KMS-11 (cell line): ENCODE results near the gene KRT4.

ENCODE experiments used
- H2AFZ ChIP-seq: fragments of 200-600 bp; sonication (generic); 2 replicates; pipeline ENCODE4 v1.6.1; 2016; ENCODE audit warnings: antibody characterized with exemption, mixed run types, low read depth
- H3K27ac ChIP-seq: fragments of 200-600 bp; sonication (generic); 2 replicates; pipeline ENCODE4 v1.6.1; 2016; ENCODE audit warnings: mild to moderate bottlenecking, mixed run types
- H3K27me3 ChIP-seq: fragments of 200-600 bp; sonication (generic); 2 replicates; pipeline ENCODE4 v1.6.1; 2017; ENCODE audit warnings: mild to moderate bottlenecking, low read depth, mixed run types, moderate library complexity; ENCODE audit not compliant: insufficient read depth
- H3K36me3 ChIP-seq: fragments of 200-600 bp; sonication (generic); 2 replicates; pipeline ENCODE4 v1.6.1; 2017; ENCODE audit warnings: mild to moderate bottlenecking, mixed run types; ENCODE audit not compliant: insufficient read depth
- H3K4me1 ChIP-seq: fragments of 200-600 bp; sonication (generic); 2 replicates; pipeline ENCODE4 v1.6.1; 2016; ENCODE audit warnings: mild to moderate bottlenecking, low read depth, mixed run types; ENCODE audit not compliant: poor library complexity, severe bottlenecking
- H3K4me2 ChIP-seq: fragments of 200-600 bp; sonication (generic); 2 replicates; pipeline ENCODE4 v1.7.0; 2016; ENCODE audit warnings: mild to moderate bottlenecking, mixed run types
- H3K4me3 ChIP-seq: fragments of 200-600 bp; sonication (generic); IDR thresholded peaks from 2 replicates; pipeline ENCODE4 v1.6.1; 2017; ENCODE audit warnings: low read depth, low read length, mixed read lengths; ENCODE audit not compliant: insufficient read depth
- H3K79me2 ChIP-seq: fragments of 200-600 bp; sonication (generic); 2 replicates; pipeline ENCODE4 v1.6.1; 2016; ENCODE audit warnings: low read depth, mixed run types; ENCODE audit not compliant: insufficient read depth
- H3K9ac ChIP-seq: fragments of 200-600 bp; sonication (generic); 2 replicates; pipeline ENCODE4 v1.6.1; 2016; ENCODE audit warnings: mild to moderate bottlenecking, mixed run types
- H4K20me1 ChIP-seq: fragments of 200-600 bp; sonication (generic); 2 replicates; pipeline ENCODE4 v1.6.1; 2016; ENCODE audit warnings: mild to moderate bottlenecking, mixed run types; ENCODE audit not compliant: insufficient read depth
- TF ChIP-seq, protein P1 (sequence below): fragments of 200-600 bp; sonication (generic); conservative IDR thresholded peaks from 2 replicates; pipeline ENCODE4 v1.6.1; 2017; ENCODE audit warnings: low read depth, mild to moderate bottlenecking, antibody characterized with exemption, low read length, moderate library complexity, mixed read lengths

KRT4 gene

DNA sequence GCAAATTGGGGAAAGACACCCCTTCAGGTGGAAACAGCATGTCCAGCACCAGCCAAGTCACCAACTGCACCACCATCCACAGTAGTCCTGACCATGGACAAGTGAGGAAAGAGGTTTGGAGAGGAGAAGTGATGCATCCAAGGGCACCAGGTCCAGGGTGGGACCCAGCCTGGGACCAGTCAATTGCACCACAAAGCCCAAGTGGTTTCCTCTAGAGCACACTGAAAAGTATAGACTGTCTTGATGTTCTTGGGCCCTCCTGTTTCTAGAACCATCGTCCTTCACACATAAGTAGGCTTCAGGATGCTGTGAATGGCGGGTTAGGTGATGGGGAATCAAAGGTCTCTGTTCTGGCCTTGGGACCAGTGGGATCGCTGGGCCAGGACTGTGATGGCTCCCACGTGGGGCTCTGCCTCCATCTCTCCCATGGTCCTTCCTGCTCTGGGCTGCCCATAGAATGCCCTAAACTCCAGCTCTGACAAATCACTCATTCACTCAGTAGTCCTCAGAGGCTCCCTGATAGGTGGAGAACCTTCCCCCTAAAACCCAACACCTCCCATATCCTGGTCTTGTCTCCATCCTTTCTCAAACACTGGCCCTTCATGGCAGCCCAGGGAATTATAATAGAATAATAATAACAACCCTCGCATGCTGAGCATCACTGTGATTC lies 11.0 kb upstream of the KRT4 start:
- no peak overlapping the region for H3K4me3 ChIP-seq
- no peak overlapping the region for H3K27ac ChIP-seq
- H4K20me1 ChIP-seq, result no peaks in the 10 kb centered on the region
- H3K27me3 ChIP-seq, result peaks cover 52% of the 10 kb centered on the region
- H3K4me1 ChIP-seq, result no peaks in the 10 kb centered on the region
- no peak overlapping the region for H3K4me2 ChIP-seq
- no peak overlapping the region for H2AFZ ChIP-seq
- H3K9ac ChIP-seq, result no peak overlapping the region
- TF ChIP-seq, protein P1, sequence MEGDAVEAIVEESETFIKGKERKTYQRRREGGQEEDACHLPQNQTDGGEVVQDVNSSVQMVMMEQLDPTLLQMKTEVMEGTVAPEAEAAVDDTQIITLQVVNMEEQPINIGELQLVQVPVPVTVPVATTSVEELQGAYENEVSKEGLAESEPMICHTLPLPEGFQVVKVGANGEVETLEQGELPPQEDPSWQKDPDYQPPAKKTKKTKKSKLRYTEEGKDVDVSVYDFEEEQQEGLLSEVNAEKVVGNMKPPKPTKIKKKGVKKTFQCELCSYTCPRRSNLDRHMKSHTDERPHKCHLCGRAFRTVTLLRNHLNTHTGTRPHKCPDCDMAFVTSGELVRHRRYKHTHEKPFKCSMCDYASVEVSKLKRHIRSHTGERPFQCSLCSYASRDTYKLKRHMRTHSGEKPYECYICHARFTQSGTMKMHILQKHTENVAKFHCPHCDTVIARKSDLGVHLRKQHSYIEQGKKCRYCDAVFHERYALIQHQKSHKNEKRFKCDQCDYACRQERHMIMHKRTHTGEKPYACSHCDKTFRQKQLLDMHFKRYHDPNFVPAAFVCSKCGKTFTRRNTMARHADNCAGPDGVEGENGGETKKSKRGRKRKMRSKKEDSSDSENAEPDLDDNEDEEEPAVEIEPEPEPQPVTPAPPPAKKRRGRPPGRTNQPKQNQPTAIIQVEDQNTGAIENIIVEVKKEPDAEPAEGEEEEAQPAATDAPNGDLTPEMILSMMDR, result no peak
- no peaks in the 10 kb centered on the region for H3K79me2 ChIP-seq
- no peaks in the 10 kb centered on the region for H3K36me3 ChIP-seq

DNA sequence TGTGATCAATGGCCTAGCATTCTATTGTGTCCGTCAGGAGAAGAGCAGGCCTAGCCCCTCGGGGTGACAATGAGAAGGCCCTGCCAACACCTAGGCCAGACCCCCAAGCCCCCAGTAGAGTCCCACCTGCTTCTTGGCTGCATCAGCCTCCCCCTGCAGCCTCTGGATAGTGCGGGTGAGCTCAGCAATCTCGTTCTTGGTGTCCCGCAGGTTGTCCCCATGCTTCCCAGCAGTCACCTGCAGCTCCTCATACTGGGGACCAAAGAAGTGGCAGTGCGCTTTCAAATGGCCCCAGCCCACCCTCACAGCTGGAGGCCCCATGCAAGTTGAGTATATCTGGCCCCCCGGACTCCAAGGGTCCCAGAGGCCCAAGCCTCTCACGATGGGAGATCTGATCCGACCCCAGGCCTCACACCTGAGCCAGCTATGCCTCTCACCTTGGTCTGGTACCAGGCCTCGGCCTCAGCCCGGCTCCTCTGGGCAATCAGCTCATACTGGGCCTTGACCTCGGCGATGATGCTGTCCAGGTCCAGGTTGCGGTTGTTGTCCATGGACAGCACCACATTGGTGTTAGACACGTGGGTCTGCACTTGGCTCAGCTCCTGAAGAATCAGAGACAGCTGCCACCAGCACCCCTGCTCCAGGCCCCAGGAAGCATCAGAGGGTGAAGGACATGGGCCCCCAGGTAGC lies 10.0 kb upstream of the KRT4 start:
- no peaks in the 10 kb centered on the region for H4K20me1 ChIP-seq
- no peaks in the 10 kb centered on the region for H3K36me3 ChIP-seq
- H3K27ac ChIP-seq, result no peak overlapping the region
- no peaks in the 10 kb centered on the region for H3K79me2 ChIP-seq
- H3K9ac ChIP-seq, result no peak overlapping the region
- no peak overlapping the region for H2AFZ ChIP-seq
- no peak overlapping the region for H3K4me3 ChIP-seq
- no peaks in the 10 kb centered on the region for H3K4me1 ChIP-seq
- TF ChIP-seq, protein P1, result no peak
- no peak overlapping the region for H3K4me2 ChIP-seq
- peaks cover 50% of the 10 kb centered on the region for H3K27me3 ChIP-seq

DNA sequence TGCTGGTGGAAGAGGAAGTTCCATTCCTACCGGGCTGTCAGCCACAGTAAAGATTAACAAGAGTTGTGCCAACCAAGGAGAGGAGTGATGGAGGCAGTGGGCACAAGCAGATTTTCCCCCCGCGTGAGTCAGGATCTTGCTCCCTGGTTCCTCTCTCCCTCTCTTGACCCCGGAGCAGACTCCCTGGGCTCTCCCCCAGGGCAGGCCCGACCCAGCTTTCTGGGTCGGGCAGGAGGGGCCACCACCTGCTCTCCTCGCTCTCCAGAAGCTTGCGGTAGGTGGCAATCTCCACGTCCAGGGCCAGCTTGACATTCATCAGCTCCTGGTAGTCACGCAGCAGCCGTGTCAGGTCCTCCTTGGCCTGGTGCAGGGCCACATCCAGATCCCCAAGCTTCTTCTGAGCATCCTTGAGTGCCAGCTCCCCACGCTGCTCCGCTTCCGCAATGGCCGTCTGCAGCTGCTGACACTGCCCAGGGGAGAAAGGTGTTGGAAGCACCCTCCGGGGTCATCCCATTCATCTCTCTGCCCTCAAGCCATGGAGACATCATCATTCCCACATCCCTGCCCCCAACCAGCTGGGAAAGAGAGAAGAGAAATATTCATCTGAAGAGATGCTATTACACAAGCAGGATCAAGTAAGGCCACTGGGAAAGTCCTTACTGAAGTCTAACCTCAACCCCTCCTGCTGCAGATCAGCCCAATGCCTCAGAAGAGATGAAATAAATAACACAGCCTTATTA lies 9.0 kb upstream of the KRT4 start:
- Histone ChIP-seq H2AFZ (no peak overlapping the region), H3K4me1 (no peaks in the 10 kb centered on the region), H3K4me3 (no peak overlapping the region), H3K79me2 (no peaks in the 10 kb centered on the region), H3K4me2 (no peak overlapping the region), H4K20me1 (no peaks in the 10 kb centered on the region), H3K9ac (no peak overlapping the region), H3K27ac (no peak overlapping the region), H3K27me3 (peaks cover 52% of the 10 kb centered on the region), H3K36me3 (no peaks in the 10 kb centered on the region)
- TF ChIP-seq, protein P1, result no peak

DNA sequence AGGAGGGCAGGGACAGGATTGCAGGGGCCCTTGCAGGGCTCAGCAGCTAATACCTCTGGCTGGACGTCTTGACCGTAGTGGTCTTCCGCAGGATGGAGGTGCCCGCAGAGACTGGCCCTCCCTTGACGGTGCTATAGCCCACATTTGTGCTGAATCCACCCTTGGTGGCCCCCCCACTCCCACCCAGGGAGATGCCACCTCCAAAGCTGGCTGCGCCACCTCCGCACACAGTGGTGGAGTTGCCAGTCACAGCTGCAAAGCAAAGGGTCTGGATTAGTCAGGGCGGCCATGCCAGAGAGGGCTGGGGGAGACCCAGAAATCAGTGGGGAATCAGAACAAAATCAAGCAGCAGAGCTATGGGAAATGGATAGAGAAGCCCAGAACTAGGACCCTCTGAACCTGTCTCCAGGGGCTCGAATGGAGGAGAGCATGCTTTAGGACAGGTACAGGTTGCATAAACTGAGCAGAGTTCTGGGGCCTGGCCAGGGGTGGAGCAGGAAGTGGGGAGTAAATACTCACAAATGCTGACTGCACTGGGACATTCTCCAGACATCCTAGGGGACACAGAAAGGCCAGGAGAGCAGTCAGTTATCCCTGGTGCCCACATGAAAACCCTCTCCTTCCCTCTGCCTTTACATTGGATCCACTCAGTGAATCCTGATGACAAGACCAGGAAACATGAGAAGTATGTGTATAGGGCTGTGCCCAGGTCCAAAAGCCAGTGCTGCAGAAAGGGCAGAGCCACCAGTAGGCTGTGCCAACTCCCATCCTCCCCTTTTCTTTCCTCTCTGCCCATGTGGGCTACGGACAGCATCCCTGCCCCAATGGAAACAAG lies 8.1 kb upstream of the KRT4 start:
- TF ChIP-seq, protein P1, result no peak
- H3K9ac ChIP-seq, result no peak overlapping the region
- H3K27ac ChIP-seq, result no peak overlapping the region
- H3K36me3 ChIP-seq, result no peaks in the 10 kb centered on the region
- H3K27me3 ChIP-seq, result peaks cover 52% of the 10 kb centered on the region
- no peak overlapping the region for H2AFZ ChIP-seq
- no peaks in the 10 kb centered on the region for H4K20me1 ChIP-seq
- no peaks in the 10 kb centered on the region for H3K79me2 ChIP-seq
- no peak overlapping the region for H3K4me2 ChIP-seq
- H3K4me1 ChIP-seq, result no peaks in the 10 kb centered on the region
- H3K4me3 ChIP-seq, result no peak overlapping the region
